Measurements from ENCODE around the gene RPA3.

- TF ChIP-seq HNF4A (CRISPR knock-in tag; IDR thresholded peaks at IDR 0.05) = no peak
- no peak for TF ChIP-seq JUN (CRISPR knock-in tag; IDR thresholded peaks at IDR 0.05)
- no peak for TF ChIP-seq ZFP36 (IDR thresholded peaks at IDR 0.05; ENCODE audit: borderline replicate concordance, low read depth, low read length, partially characterized antibody)
- TF ChIP-seq TCF7L2 (IDR thresholded peaks at IDR 0.05; ENCODE audit: low read depth, low read length) = no peak
- no peak for TF ChIP-seq CTCF (CRISPR knock-in tag; IDR thresholded peaks at IDR 0.05)
- no peak for TF ChIP-seq EP300 (IDR thresholded peaks at IDR 0.05; ENCODE audit: low read depth in 2 of 2, low read length in 2 of 2)
- TF ChIP-seq EP300 (CRISPR knock-in tag; IDR thresholded peaks at IDR 0.05; ENCODE audit: borderline replicate concordance) = no peak
- TF ChIP-seq ZNF678 (CRISPR knock-in tag; IDR thresholded peaks at IDR 0.05) = no peak
- no peak for TF ChIP-seq DRAP1 (CRISPR knock-in tag; IDR thresholded peaks at IDR 0.05)
- no peak for TF ChIP-seq FIP1L1 (IDR thresholded peaks at IDR 0.05; ENCODE audit: borderline replicate concordance, insufficient read depth, low read depth, low read length)
Measured at GRCh38 chr7:7746458-7746857, 28.1 kb upstream of the RPA3 start.

All from HepG2 (cell line).